Mesothelial cell of epicardium (in vitro differentiated cells): ENCODE data around the gene CRKL. TPM values are rescaled to one million over a fixed set of nuclear protein-coding genes. Genes with fewer than 3 reads are reported as not detected.
"Not testable (repeated sequence)": the region's sequence is repeated elsewhere in the genome, so short reads cannot be mapped to it uniquely, and the experiment has no call there.

Experiments
- DNase-seq, 2 experiments: peaks; one replicate each; pipeline ENCODE4 v3.0.0; 2021; ENCODE audit warnings: low spot score in 2 of 2; ENCODE audit not compliant: unreplicated experiment in 2 of 2
- H3K27ac Mint-ChIP-seq: 2 replicates; pipeline ENCODE4 v1.8.0; 2021; ENCODE audit warnings: mixed read lengths
- H3K27me3 Mint-ChIP-seq: 2 replicates; pipeline ENCODE4 v1.8.0; 2021; ENCODE audit warnings: low read depth, mixed read lengths
- H3K36me3 Mint-ChIP-seq: 2 replicates; pipeline ENCODE4 v1.8.0; 2021; ENCODE audit warnings: mixed read lengths
- H3K4me1 Mint-ChIP-seq: 2 replicates; pipeline ENCODE4 v1.8.0; 2021; ENCODE audit warnings: mixed read lengths
- H3K4me3 Mint-ChIP-seq: 2 replicates; pipeline ENCODE4 v1.8.0; 2021; ENCODE audit warnings: mild to moderate bottlenecking, moderate library complexity, mixed read lengths
- H3K9me3 Mint-ChIP-seq: 2 replicates; pipeline ENCODE4 v1.8.0; 2021; ENCODE audit warnings: mixed read lengths
- CTCF ChIP-seq: fragments of 200-600 bp; sonication (generic); IDR thresholded peaks from one replicate; pipeline ENCODE4 v1.5.0; 2021; ENCODE audit warnings: antibody characterized with exemption; ENCODE audit not compliant: unreplicated experiment
- total RNA-seq: library from RNA; stranded (reverse); gene quantifications from 3 replicates; pipeline ENCODE4 v1.2.1, GENCODE V29; 2021

CRKL gene
- total RNA-seq, 1 donor from 2014 or later, result 75.1 TPM

- Mint-ChIP-seq H3K9me3 (no peaks in the 10 kb centered on the region), H3K4me1 (peaks cover 17% of the 10 kb centered on the region), H3K4me3 (no peak overlapping the region), H3K36me3 (peaks cover 15% of the 10 kb centered on the region), H3K27me3 (no peaks in the 10 kb centered on the region), H3K27ac (peak overlapping the region; percentile 30)
- no peak for TF ChIP-seq CTCF
- DNase-seq, result no peak
These were observed 23.0 kb downstream of the CRKL start for GRCh38 chr22:20940186-20940651.

- peaks cover 13% of the 10 kb centered on the region for H3K36me3 Mint-ChIP-seq
- TF ChIP-seq CTCF, result no peak
These were observed 23.7 kb downstream of the CRKL start for GRCh38 chr22:20940904-20941385.

GRCh38 chr22:20942203-20942902 lies 25.1 kb downstream of the CRKL start:
- H3K27ac Mint-ChIP-seq, DNase-seq, H3K9me3 Mint-ChIP-seq, H3K36me3 Mint-ChIP-seq, H3K27me3 Mint-ChIP-seq, H3K4me3 Mint-ChIP-seq: not testable (repeated sequence)
- H3K4me1 Mint-ChIP-seq, result peaks cover 14% of the 10 kb centered on the region

More at GRCh38 chr22:20940904-20941385, 23.7 kb downstream of the CRKL start:
- H3K9me3 Mint-ChIP-seq, result no peaks in the 10 kb centered on the region
- DNase-seq, result no peak
- no peak overlapping the region for H3K4me3 Mint-ChIP-seq
- H3K27me3 Mint-ChIP-seq, result no peaks in the 10 kb centered on the region
- peak overlapping the region; percentile 13 for H3K27ac Mint-ChIP-seq
- H3K4me1 Mint-ChIP-seq, result peaks cover 19% of the 10 kb centered on the region

GRCh38 chr22:20943104-20943933 lies 26.1 kb downstream of the CRKL start:
- DNase-seq, result no peak
- Mint-ChIP-seq H3K9me3 (no peaks in the 10 kb centered on the region), H3K36me3 (peaks cover 7% of the 10 kb centered on the region), H3K4me3 (no peak overlapping the region), H3K27ac (no peak overlapping the region), H3K4me1 (peaks cover 9% of the 10 kb centered on the region), H3K27me3 (no peaks in the 10 kb centered on the region)
- no peak for TF ChIP-seq CTCF

- Mint-ChIP-seq H3K27me3 (no peaks in the 10 kb centered on the region), H3K27ac (no peak overlapping the region), H3K4me1 (peaks cover 9% of the 10 kb centered on the region), H3K4me3 (no peak overlapping the region), H3K36me3 (peaks cover 6% of the 10 kb centered on the region), H3K9me3 (no peaks in the 10 kb centered on the region)
- DNase-seq, result no peak
- no peak for TF ChIP-seq CTCF
These were observed 26.8 kb downstream of the CRKL start for GRCh38 chr22:20944042-20944441.

GRCh38 chr22:20945578-20945934 lies 28.3 kb downstream of the CRKL start:
- TF ChIP-seq CTCF, result no peak
- H3K4me3 Mint-ChIP-seq, result no peak overlapping the region
- H3K36me3 Mint-ChIP-seq, result peaks cover 9% of the 10 kb centered on the region
- DNase-seq, result no peak
- no peaks in the 10 kb centered on the region for H3K27me3 Mint-ChIP-seq
- H3K27ac Mint-ChIP-seq, result peak overlapping the region; percentile 39
- peaks cover 5% of the 10 kb centered on the region for H3K4me1 Mint-ChIP-seq
- H3K9me3 Mint-ChIP-seq, result no peaks in the 10 kb centered on the region
